Measurements from ENCODE around the gene FN3KRP. TPM values are rescaled to one million over a fixed set of nuclear protein-coding genes. Genes with fewer than 3 reads are reported as not detected.

FN3KRP gene
- total RNA-seq, 1 donor from 2014 or later = 28.1 TPM

DNA sequence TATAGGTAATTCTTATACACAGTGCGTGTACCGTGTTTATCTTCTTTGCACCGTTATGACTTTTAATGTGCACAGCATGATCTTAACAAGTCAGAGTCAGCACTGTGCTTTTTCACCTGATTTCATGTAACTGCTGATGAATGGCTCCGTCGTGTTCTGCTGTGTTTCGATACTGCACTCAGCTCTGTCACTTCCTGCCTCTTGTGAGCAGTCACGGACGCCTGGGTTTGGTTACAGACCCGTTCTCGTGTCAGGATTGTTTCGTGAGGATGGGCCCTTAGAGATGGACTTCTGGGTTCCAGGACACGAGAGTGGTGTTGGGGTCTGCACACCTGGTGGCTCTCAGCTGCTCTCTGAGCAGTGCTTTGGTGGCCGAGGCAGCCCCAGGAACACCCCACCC is 59.9 kb downstream of the FN3KRP start:
- DNase-seq = no peak
- peaks cover 2% of the 10 kb centered on the region for H3K9me3 Mint-ChIP-seq (ENCODE audit: unreplicated experiment)
- no peak overlapping the region for H3K27ac Mint-ChIP-seq (ENCODE audit: unreplicated experiment)
- H3K4me1 Mint-ChIP-seq (ENCODE audit: low read depth, unreplicated experiment) = peaks cover 8% of the 10 kb centered on the region
- no peaks in the 10 kb centered on the region for H3K36me3 Mint-ChIP-seq (ENCODE audit: unreplicated experiment)
- H3K4me3 Mint-ChIP-seq (ENCODE audit: unreplicated experiment) = no peak overlapping the region
- TF ChIP-seq CTCF (IDR thresholded peaks at IDR 0.05; ENCODE audit: partially characterized antibody, unreplicated experiment) = no peak
- H3K27me3 Mint-ChIP-seq (ENCODE audit: unreplicated experiment) = peaks cover 4% of the 10 kb centered on the region

Small RNAs within 50 kb of the gene (microRNA-seq; reads per million reads assigned to microRNA genes)
- gene MIR4525 (ENCODE audit: unreplicated experiment) = 1.9 reads per million, percentile 11 among the genes with 10 or more reads in this experiment

Other genes starting within 250 kb of the FN3KRP start
- gene FOXK2, start 197.0 kb upstream of the FN3KRP start, total RNA-seq (ENCODE audit: unreplicated experiment) = 95.7 TPM
- 60.4 TPM for gene WDR45B, start 68.3 kb upstream of the FN3KRP start, total RNA-seq (ENCODE audit: unreplicated experiment)
- gene RAB40B, start 18.0 kb upstream of the FN3KRP start, total RNA-seq (ENCODE audit: unreplicated experiment) = 14.6 TPM
- gene FN3K, start 18.9 kb downstream of the FN3KRP start, total RNA-seq (ENCODE audit: unreplicated experiment) = 33.7 TPM
- gene TBCD, start 35.4 kb downstream of the FN3KRP start, total RNA-seq (ENCODE audit: unreplicated experiment) = 118 TPM
- 1.4 TPM for gene ZNF750, start 123.3 kb downstream of the FN3KRP start, total RNA-seq (ENCODE audit: unreplicated experiment)

Measured in glutamatergic neuron (in vitro differentiated cells).